Activated CD4-positive, alpha-beta T cell treated with anti-CD3 and anti-CD28 coated beads, Interleukin-2, amount 50 U/mL, for 24 hours (primary cell): Measurements from ENCODE around the gene IGFBP5.
A peak's percentile ranks its signal among the peaks of the same experiment; 100 is the strongest.

Experiments
- DNase-seq, 2 donors: peaks; one replicate each; pipeline ENCODE4 v3.0.0-alpha.2; 2020; ENCODE audit warnings: low read depth in 1 of 2, low spot score in 1 of 2

The IGFBP5 gene

GRCh38 chr2:216648105-216648504 is 47.2 kb downstream of the IGFBP5 start:
- no peak for DNase-seq

- DNase-seq: no peak
These were observed 49.2 kb downstream of the IGFBP5 start for GRCh38 chr2:216646116-216646515.

GRCh38 chr2:216645636-216645950 is 49.8 kb downstream of the IGFBP5 start:
- DNase-seq: no peak

GRCh38 chr2:216644842-216645635 is 50.3 kb downstream of the IGFBP5 start:
- DNase-seq: no peak

GRCh38 chr2:216643986-216644659 is 51.2 kb downstream of the IGFBP5 start:
- no peak for DNase-seq

GRCh38 chr2:216637472-216637871 is 57.9 kb downstream of the IGFBP5 start:
- DNase-seq: no peak

- no peak for DNase-seq
These were observed 58.5 kb downstream of the IGFBP5 start for GRCh38 chr2:216636551-216637450.

- no peak for DNase-seq
These were observed 59.4 kb downstream of the IGFBP5 start for GRCh38 chr2:216635701-216636550.

GRCh38 chr2:216635171-216635570 is 60.2 kb downstream of the IGFBP5 start:
- no peak for DNase-seq

- DNase-seq: no peak
These were observed 60.8 kb downstream of the IGFBP5 start for GRCh38 chr2:216634370-216635148.

- no peak for DNase-seq
These were observed 61.6 kb downstream of the IGFBP5 start for GRCh38 chr2:216633616-216634369.

GRCh38 chr2:216632952-216633615 is 62.3 kb downstream of the IGFBP5 start, which contains the start of gene IGFBP2:
Gene IGFBP2, plus strand, starts transcription at chr2:216633420. Its CDS starts 104 bp downstream, at chr2:216633524.
- DNase-seq: peak in 1 of 2 donors; percentile 4

GRCh38 chr2:216632346-216632951 is 62.9 kb downstream of the IGFBP5 start:
- no peak for DNase-seq

GRCh38 chr2:216629784-216630183 is 65.6 kb downstream of the IGFBP5 start:
- DNase-seq: no peak

GRCh38 chr2:216626875-216627245 is 68.5 kb downstream of the IGFBP5 start:
- no peak for DNase-seq

- DNase-seq: no peak
These were observed 69.0 kb downstream of the IGFBP5 start for GRCh38 chr2:216626168-216626874.

- no peak for DNase-seq
These were observed 71.1 kb downstream of the IGFBP5 start for GRCh38 chr2:216624251-216624650.

- no peak for DNase-seq
These were observed 72.8 kb downstream of the IGFBP5 start for GRCh38 chr2:216622526-216622925.
